WTC11 (cell line): ENCODE measurements around the gene ABR. TPM values are rescaled to one million over a fixed set of nuclear protein-coding genes. Genes with fewer than 3 reads are reported as not detected.

Source experiments
- ATAC-seq: fragments of 200-7000 bp; cut with Tn5 transposase; 2 replicates; pipeline ENCODE4 v1.10.0; 2021; ENCODE audit warnings: mild to moderate bottlenecking, moderate library complexity
- CTCF ChIA-PET: fragments of 300-600 bp; sonication (Branson Sonifier 250); formaldehyde crosslinking; loops from one replicate; lab custom pipeline; 2021; ENCODE audit warnings: antibody characterized with exemption; lab: Charles Lee
- POLR2A ChIA-PET: fragments of 350-600 bp; sonication (Branson Sonifier 250); formaldehyde crosslinking; loops from one replicate; lab custom pipeline; 2021; ENCODE audit warnings: antibody characterized with exemption; lab: Charles Lee
- DNase-seq: peaks from one replicate; pipeline ENCODE4 v3.0.0; 2021; ENCODE audit warnings: low spot score
- H3K27ac Mint-ChIP-seq: 2 replicates; pipeline ENCODE4 v1.8.0; 2021; ENCODE audit warnings: mixed read lengths
- H3K27me3 Mint-ChIP-seq: 2 replicates; pipeline ENCODE4 v1.8.0; 2021; ENCODE audit warnings: low read depth, mild to moderate bottlenecking, moderate library complexity, mixed read lengths
- H3K36me3 Mint-ChIP-seq: 2 replicates; pipeline ENCODE4 v1.8.0; 2021; ENCODE audit warnings: mixed read lengths
- H3K4me1 Mint-ChIP-seq: 2 replicates; pipeline ENCODE4 v1.8.0; 2022; ENCODE audit warnings: mixed read lengths
- H3K4me3 Mint-ChIP-seq: 2 replicates; pipeline ENCODE4 v1.8.0; 2021; ENCODE audit warnings: mild to moderate bottlenecking, moderate library complexity, mixed read lengths
- H3K9me3 Mint-ChIP-seq: 2 replicates; pipeline ENCODE4 v1.8.0; 2021; ENCODE audit warnings: mixed read lengths
- CREB1 ChIP-seq: sonication (generic); formaldehyde crosslinking; IDR thresholded peaks from 2 replicates; pipeline ENCODE4 v1.8.0; 2023; ENCODE audit warnings: mild to moderate bottlenecking, missing genetic modification reagents
- CREM ChIP-seq: sonication (generic); formaldehyde crosslinking; IDR thresholded peaks from 2 replicates; pipeline ENCODE4 v1.8.1; 2022; ENCODE audit warnings: mild to moderate bottlenecking, missing genetic modification reagents, moderate library complexity
- GTF2I ChIP-seq: fragments of 250-450 bp; sonication (Bioruptor Pico); conservative IDR thresholded peaks from 2 replicates; pipeline ENCODE4 v1.4.0; 2021; ENCODE audit warnings: mild to moderate bottlenecking
- HMGA2 ChIP-seq: fragments of 250-450 bp; sonication (Bioruptor Pico); IDR thresholded peaks from 2 replicates; pipeline ENCODE4 v1.4.0; 2021; ENCODE audit warnings: mild to moderate bottlenecking, moderate library complexity
- KAT7 ChIP-seq: sonication (generic); formaldehyde crosslinking; IDR thresholded peaks from 2 replicates; pipeline ENCODE4 v1.8.1; 2023; ENCODE audit warnings: missing genetic modification reagents, mild to moderate bottlenecking, borderline replicate concordance
- MXD4 ChIP-seq: fragments of 250-450 bp; sonication (Bioruptor Pico); IDR thresholded peaks from 2 replicates; pipeline ENCODE4 v1.8.0; 2021; ENCODE audit warnings: mild to moderate bottlenecking, moderate library complexity, borderline replicate concordance
- NR3C1 ChIP-seq: sonication (generic); formaldehyde crosslinking; conservative IDR thresholded peaks from 2 replicates; pipeline ENCODE4 v1.8.1; 2023; ENCODE audit warnings: low read depth, mild to moderate bottlenecking, missing genetic modification reagents
- OVOL2 ChIP-seq: fragments of 250-450 bp; sonication (Bioruptor Pico); IDR thresholded peaks from 2 replicates; pipeline ENCODE4 v1.9.0; 2021; ENCODE audit warnings: mild to moderate bottlenecking, borderline replicate concordance
- TCF7 ChIP-seq: sonication (generic); formaldehyde crosslinking; IDR thresholded peaks from 2 replicates; pipeline ENCODE4 v1.8.0; 2022; ENCODE audit warnings: mild to moderate bottlenecking, low read depth, missing genetic modification reagents, moderate library complexity
- TP53 ChIP-seq: sonication (generic); formaldehyde crosslinking; IDR thresholded peaks from 2 replicates; pipeline ENCODE4 v1.8.1; 2023; ENCODE audit warnings: mild to moderate bottlenecking, missing genetic modification reagents
- ZNF232 ChIP-seq: sonication (generic); formaldehyde crosslinking; IDR thresholded peaks from 2 replicates; pipeline ENCODE4 v1.8.0; 2022; ENCODE audit warnings: mild to moderate bottlenecking, missing genetic modification reagents
- ZNF416 ChIP-seq: fragments of 250-450 bp; sonication (Bioruptor Pico); IDR thresholded peaks from 2 replicates; pipeline ENCODE4 v1.9.0; 2021; ENCODE audit warnings: mild to moderate bottlenecking, inconsistent platforms
- total RNA-seq: library from RNA; stranded (reverse); gene quantifications from 3 replicates; pipeline ENCODE4 v1.2.3, GENCODE V29; 2021
- TF ChIP-seq, protein P1 (sequence below): fragments of 250-450 bp; sonication (Bioruptor Pico); conservative IDR thresholded peaks from 2 replicates; pipeline ENCODE4 v1.9.0; 2021; ENCODE audit warnings: mild to moderate bottlenecking
- TF ChIP-seq, protein P2 (sequence below): sonication (generic); formaldehyde crosslinking; IDR thresholded peaks from 2 replicates; pipeline ENCODE4 v1.8.0; 2023; ENCODE audit warnings: mild to moderate bottlenecking, missing genetic modification reagents
- TF ChIP-seq, protein P3 (sequence below): fragments of 250-450 bp; sonication (Bioruptor Pico); IDR thresholded peaks from 2 replicates; pipeline ENCODE4 v1.8.0; 2021; ENCODE audit warnings: mild to moderate bottlenecking
- TF ChIP-seq, protein P4 (sequence below): sonication (generic); formaldehyde crosslinking; IDR thresholded peaks from 2 replicates; pipeline ENCODE4 v1.8.1; 2023; ENCODE audit warnings: mild to moderate bottlenecking, missing genetic modification reagents
- TF ChIP-seq, protein P5 (sequence below): fragments of 250-450 bp; sonication (Bioruptor Pico); IDR thresholded peaks from 2 replicates; pipeline ENCODE4 v2.1.2; 2022; ENCODE audit warnings: mild to moderate bottlenecking, moderate library complexity
- TF ChIP-seq, protein P6 (sequence below): sonication (generic); formaldehyde crosslinking; IDR thresholded peaks from 2 replicates; pipeline ENCODE4 v1.8.0; 2022; ENCODE audit warnings: mild to moderate bottlenecking, missing genetic modification reagents
- TF ChIP-seq, protein P7 (sequence below): sonication (generic); formaldehyde crosslinking; IDR thresholded peaks from 2 replicates; pipeline ENCODE4 v1.8.1; 2023; ENCODE audit warnings: mild to moderate bottlenecking, moderate library complexity, missing genetic modification reagents

Gene ABR
- total RNA-seq, 1 experiment from 2014 or later, result 38.0 TPM

DNA sequence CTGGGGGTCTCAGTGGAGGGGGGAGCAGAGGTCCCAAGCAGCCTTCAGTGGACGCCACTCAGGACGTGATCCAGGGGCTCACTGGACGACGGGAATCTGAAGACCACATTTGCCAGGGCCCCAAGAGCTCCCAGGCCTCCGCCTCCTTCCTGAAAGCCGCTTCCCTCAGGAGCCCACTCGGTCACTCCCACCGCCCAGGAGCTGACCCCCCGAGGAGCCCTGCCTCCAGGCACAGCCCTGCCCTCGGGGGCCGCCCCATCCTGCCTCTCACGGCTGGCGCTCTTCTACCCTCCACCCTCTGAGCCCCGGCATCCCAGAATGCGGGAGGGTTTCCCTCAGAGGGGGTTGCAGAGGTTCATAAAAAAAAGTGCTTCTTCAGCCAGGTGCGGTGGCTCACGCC is 158.6 kb downstream of the ABR start (continued):
- TF ChIP-seq, protein P1, sequence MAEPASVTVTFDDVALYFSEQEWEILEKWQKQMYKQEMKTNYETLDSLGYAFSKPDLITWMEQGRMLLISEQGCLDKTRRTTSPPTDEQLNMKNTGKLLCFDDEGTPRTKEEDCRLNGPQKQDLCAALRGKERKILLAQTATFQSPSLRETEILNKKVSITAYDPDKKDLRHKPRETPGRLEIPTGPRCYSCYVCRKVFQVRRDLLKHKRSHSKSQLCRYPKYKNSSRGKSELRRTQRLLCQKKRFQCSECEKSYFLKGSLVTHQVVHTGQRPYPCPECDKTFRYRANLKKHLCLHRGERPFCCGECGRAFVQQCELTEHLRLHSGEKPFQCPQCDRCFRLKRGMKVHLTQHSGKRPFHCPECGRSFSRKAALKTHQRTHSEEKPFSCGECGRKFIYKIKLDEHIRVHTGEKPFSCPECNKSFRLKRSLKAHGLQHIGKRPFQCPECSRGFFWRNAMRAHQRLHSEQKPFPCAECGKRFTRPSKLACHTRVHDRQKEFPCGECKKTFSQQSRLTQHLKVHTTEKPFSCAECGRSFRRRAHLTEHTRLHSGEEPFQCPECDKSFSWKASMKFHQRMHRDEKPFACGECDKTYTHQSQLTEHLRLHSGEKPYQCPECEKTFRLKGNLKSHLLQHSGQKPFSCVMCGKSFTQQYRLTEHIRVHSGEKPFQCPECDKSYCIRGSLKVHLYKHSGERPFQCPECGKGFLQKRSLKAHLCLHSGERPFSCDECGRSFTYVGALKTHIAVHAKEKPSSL (CRISPR knock-in tag), result no peak
- no peak for TF ChIP-seq TP53 (CRISPR knock-in tag)
- TF ChIP-seq, protein P2, sequence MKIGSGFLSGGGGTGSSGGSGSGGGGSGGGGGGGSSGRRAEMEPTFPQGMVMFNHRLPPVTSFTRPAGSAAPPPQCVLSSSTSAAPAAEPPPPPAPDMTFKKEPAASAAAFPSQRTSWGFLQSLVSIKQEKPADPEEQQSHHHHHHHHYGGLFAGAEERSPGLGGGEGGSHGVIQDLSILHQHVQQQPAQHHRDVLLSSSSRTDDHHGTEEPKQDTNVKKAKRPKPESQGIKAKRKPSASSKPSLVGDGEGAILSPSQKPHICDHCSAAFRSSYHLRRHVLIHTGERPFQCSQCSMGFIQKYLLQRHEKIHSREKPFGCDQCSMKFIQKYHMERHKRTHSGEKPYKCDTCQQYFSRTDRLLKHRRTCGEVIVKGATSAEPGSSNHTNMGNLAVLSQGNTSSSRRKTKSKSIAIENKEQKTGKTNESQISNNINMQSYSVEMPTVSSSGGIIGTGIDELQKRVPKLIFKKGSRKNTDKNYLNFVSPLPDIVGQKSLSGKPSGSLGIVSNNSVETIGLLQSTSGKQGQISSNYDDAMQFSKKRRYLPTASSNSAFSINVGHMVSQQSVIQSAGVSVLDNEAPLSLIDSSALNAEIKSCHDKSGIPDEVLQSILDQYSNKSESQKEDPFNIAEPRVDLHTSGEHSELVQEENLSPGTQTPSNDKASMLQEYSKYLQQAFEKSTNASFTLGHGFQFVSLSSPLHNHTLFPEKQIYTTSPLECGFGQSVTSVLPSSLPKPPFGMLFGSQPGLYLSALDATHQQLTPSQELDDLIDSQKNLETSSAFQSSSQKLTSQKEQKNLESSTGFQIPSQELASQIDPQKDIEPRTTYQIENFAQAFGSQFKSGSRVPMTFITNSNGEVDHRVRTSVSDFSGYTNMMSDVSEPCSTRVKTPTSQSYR (CRISPR knock-in tag), result no peak
- TF ChIP-seq TCF7 (CRISPR knock-in tag), result no peak
- TF ChIP-seq CREM (CRISPR knock-in tag), result no peak
- no peak for TF ChIP-seq NR3C1 (CRISPR knock-in tag)
- no peak for TF ChIP-seq ZNF232 (CRISPR knock-in tag)
- no peak for TF ChIP-seq CREB1 (CRISPR knock-in tag)

DNA sequence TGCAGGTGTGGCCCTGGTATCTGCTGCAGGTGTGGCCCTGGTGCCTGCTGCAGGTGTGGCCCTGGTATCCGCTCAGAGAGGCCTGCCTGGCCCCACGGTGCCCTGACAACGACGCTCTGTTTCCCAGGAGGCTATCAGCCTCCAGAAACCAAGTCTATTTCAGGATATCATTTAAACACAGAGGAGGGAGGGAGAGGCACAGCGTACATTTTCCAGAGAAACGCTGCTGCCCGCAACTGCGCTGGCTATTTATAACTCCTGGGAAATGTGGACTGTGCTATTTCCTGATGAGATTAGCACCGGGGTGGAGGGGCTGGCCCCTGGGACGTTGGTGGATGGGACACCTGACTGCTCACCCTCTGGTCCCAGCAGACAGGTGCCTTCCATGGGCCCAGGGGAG is 160.3 kb downstream of the ABR start:
- no peak overlapping the region for H3K4me3 Mint-ChIP-seq
- ATAC-seq, result no peak
- no peaks in the 10 kb centered on the region for H3K4me1 Mint-ChIP-seq
- POLR2A ChIA-PET, result no interaction called here
- H3K9me3 Mint-ChIP-seq, result no peaks in the 10 kb centered on the region
- no peaks in the 10 kb centered on the region for H3K27me3 Mint-ChIP-seq
- DNase-seq, result no peak
- H3K36me3 Mint-ChIP-seq, result no peaks in the 10 kb centered on the region
- CTCF ChIA-PET, result interaction anchor here (1.4 kb wide), 1 partner anchor 37 kb away, joined by 5 read pairs; no protein-coding TSS in a partner anchor
- peak overlapping the region; percentile 35; the same call in 1 of the 2 replicates for H3K27ac Mint-ChIP-seq
- TF ChIP-seq, protein P3, sequence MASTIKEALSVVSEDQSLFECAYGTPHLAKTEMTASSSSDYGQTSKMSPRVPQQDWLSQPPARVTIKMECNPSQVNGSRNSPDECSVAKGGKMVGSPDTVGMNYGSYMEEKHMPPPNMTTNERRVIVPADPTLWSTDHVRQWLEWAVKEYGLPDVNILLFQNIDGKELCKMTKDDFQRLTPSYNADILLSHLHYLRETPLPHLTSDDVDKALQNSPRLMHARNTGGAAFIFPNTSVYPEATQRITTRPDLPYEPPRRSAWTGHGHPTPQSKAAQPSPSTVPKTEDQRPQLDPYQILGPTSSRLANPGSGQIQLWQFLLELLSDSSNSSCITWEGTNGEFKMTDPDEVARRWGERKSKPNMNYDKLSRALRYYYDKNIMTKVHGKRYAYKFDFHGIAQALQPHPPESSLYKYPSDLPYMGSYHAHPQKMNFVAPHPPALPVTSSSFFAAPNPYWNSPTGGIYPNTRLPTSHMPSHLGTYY (CRISPR knock-in tag), result no peak
- TF ChIP-seq GTF2I (no peak), ZNF416 (CRISPR knock-in tag) (no peak), OVOL2 (CRISPR knock-in tag) (no peak), MXD4 (CRISPR knock-in tag) (no peak), HMGA2 (CRISPR knock-in tag) (no peak), KAT7 (no peak)
- TF ChIP-seq, protein P4, sequence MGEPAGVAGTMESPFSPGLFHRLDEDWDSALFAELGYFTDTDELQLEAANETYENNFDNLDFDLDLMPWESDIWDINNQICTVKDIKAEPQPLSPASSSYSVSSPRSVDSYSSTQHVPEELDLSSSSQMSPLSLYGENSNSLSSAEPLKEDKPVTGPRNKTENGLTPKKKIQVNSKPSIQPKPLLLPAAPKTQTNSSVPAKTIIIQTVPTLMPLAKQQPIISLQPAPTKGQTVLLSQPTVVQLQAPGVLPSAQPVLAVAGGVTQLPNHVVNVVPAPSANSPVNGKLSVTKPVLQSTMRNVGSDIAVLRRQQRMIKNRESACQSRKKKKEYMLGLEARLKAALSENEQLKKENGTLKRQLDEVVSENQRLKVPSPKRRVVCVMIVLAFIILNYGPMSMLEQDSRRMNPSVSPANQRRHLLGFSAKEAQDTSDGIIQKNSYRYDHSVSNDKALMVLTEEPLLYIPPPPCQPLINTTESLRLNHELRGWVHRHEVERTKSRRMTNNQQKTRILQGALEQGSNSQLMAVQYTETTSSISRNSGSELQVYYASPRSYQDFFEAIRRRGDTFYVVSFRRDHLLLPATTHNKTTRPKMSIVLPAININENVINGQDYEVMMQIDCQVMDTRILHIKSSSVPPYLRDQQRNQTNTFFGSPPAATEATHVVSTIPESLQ (CRISPR knock-in tag), result no peak
- TF ChIP-seq, protein P5, sequence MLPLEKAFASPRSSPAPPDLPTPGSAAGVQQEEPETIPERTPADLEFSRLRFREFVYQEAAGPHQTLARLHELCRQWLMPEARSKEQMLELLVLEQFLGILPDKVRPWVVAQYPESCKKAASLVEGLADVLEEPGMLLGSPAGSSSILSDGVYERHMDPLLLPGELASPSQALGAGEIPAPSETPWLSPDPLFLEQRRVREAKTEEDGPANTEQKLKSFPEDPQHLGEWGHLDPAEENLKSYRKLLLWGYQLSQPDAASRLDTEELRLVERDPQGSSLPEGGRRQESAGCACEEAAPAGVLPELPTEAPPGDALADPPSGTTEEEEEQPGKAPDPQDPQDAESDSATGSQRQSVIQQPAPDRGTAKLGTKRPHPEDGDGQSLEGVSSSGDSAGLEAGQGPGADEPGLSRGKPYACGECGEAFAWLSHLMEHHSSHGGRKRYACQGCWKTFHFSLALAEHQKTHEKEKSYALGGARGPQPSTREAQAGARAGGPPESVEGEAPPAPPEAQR (CRISPR knock-in tag), result no peak
- TF ChIP-seq, protein P6, sequence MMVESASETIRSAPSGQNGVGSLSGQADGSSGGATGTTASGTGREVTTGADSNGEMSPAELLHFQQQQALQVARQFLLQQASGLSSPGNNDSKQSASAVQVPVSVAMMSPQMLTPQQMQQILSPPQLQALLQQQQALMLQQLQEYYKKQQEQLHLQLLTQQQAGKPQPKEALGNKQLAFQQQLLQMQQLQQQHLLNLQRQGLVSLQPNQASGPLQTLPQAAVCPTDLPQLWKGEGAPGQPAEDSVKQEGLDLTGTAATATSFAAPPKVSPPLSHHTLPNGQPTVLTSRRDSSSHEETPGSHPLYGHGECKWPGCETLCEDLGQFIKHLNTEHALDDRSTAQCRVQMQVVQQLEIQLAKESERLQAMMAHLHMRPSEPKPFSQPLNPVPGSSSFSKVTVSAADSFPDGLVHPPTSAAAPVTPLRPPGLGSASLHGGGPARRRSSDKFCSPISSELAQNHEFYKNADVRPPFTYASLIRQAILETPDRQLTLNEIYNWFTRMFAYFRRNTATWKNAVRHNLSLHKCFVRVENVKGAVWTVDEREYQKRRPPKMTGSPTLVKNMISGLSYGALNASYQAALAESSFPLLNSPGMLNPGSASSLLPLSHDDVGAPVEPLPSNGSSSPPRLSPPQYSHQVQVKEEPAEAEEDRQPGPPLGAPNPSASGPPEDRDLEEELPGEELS (CRISPR knock-in tag), result no peak
- TF ChIP-seq, protein P1 (CRISPR knock-in tag), result no peak
- TF ChIP-seq, protein P7, sequence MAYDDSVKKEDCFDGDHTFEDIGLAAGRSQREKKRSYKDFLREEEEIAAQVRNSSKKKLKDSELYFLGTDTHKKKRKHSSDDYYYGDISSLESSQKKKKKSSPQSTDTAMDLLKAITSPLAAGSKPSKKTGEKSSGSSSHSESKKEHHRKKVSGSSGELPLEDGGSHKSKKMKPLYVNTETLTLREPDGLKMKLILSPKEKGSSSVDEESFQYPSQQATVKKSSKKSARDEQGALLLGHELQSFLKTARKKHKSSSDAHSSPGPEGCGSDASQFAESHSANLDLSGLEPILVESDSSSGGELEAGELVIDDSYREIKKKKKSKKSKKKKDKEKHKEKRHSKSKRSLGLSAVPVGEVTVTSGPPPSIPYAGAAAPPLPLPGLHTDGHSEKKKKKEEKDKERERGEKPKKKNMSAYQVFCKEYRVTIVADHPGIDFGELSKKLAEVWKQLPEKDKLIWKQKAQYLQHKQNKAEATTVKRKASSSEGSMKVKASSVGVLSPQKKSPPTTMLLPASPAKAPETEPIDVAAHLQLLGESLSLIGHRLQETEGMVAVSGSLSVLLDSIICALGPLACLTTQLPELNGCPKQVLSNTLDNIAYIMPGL (CRISPR knock-in tag), result no peak
